ENCODE data around the gene TAOK2.
"Not testable (repeated sequence)": the region's sequence is repeated elsewhere in the genome, so short reads cannot be mapped to it uniquely, and the experiment has no call there.

The TAOK2 gene

GRCh38 chr16:29959821-29960220 lies 13.8 kb upstream of the TAOK2 start:
- not testable (repeated sequence) for H3K4me3 Mint-ChIP-seq, H3K27me3 Mint-ChIP-seq, H3K9me3 Mint-ChIP-seq, DNase-seq, ATAC-seq, H3K27ac Mint-ChIP-seq
- peaks cover 20% of the 10 kb centered on the region for H3K4me1 Mint-ChIP-seq

GRCh38 chr16:29961127-29961478 lies 12.6 kb upstream of the TAOK2 start:
- Mint-ChIP-seq H3K27ac (peak overlapping the region in 1 of 2 donors; percentile 63), H3K4me1 (peaks cover 20% of the 10 kb centered on the region), H3K27me3 (no peaks in the 10 kb centered on the region), H3K9me3 (no peaks in the 10 kb centered on the region), H3K4me3 (peak overlapping the region; percentile 87 to 90)
- DNase-seq: no peak
- no peak for ATAC-seq

- ATAC-seq (peak; percentile 97), DNase-seq (peak; percentile 93 to 97)
- H3K9me3 Mint-ChIP-seq: no peaks in the 10 kb centered on the region
- H3K4me1 Mint-ChIP-seq: peaks cover 20% of the 10 kb centered on the region
- H3K27ac Mint-ChIP-seq: peak within 1 kb of the TSS; percentile 82 to 90
- H3K27me3 Mint-ChIP-seq: no peaks in the 10 kb centered on the region
- peak within 1 kb of the TSS; percentile 87 to 90 for H3K4me3 Mint-ChIP-seq
Observed at GRCh38 chr16:29961479-29962343, 12.0 kb upstream of the TAOK2 start, which contains the start of gene TMEM219. Gene TMEM219 (plus strand): TSS chr16:29962079. CDS start chr16:29963144, 1,065 bp downstream.

GRCh38 chr16:29962344-29962994 lies 11.2 kb upstream of the TAOK2 start:
- no peak for DNase-seq
- no peak for ATAC-seq
- Mint-ChIP-seq H3K4me1 (peaks cover 20% of the 10 kb centered on the region), H3K9me3 (no peaks in the 10 kb centered on the region), H3K27ac (peak overlapping the region; percentile 82 to 85), H3K4me3 (peak overlapping the region; percentile 87 to 90), H3K27me3 (no peaks in the 10 kb centered on the region)

GRCh38 chr16:29963021-29963743 lies 10.5 kb upstream of the TAOK2 start:
- Mint-ChIP-seq H3K4me3 (peak overlapping the region; percentile 87 to 90), H3K4me1 (peaks cover 20% of the 10 kb centered on the region), H3K9me3 (no peaks in the 10 kb centered on the region), H3K27ac (peak overlapping the region in 1 of 2 donors; percentile 90), H3K27me3 (no peaks in the 10 kb centered on the region)
- no peak for DNase-seq
- ATAC-seq: no peak

GRCh38 chr16:29968205-29968604 lies 5.5 kb upstream of the TAOK2 start:
- no peak for DNase-seq
- Mint-ChIP-seq H3K4me1 (peaks cover 14% of the 10 kb centered on the region), H3K27ac (no peak overlapping the region), H3K9me3 (peaks cover 6% of the 10 kb centered on the region in 2 donors), H3K27me3 (no peaks in the 10 kb centered on the region), H3K4me3 (no peak overlapping the region)
- ATAC-seq: no peak

- no peaks in the 10 kb centered on the region for H3K27me3 Mint-ChIP-seq
- H3K4me3 Mint-ChIP-seq: no peak overlapping the region
- H3K9me3 Mint-ChIP-seq: peaks cover 8 to 9% of the 10 kb centered on the region in 2 donors
- ATAC-seq (no peak), DNase-seq (no peak)
- peaks cover 33% of the 10 kb centered on the region for H3K4me1 Mint-ChIP-seq
- H3K27ac Mint-ChIP-seq: no peak overlapping the region
Observed at GRCh38 chr16:29971304-29971703, 2.4 kb upstream of the TAOK2 start.

GRCh38 chr16:29972500-29972899 lies 1.2 kb upstream of the TAOK2 start:
- no peak overlapping the region for H3K4me3 Mint-ChIP-seq
- peaks cover 8 to 9% of the 10 kb centered on the region in 2 donors for H3K9me3 Mint-ChIP-seq
- peaks cover 45% of the 10 kb centered on the region for H3K4me1 Mint-ChIP-seq
- no peaks in the 10 kb centered on the region for H3K27me3 Mint-ChIP-seq
- no peak overlapping the region for H3K27ac Mint-ChIP-seq
- DNase-seq: no peak
- ATAC-seq: no peak

- DNase-seq (peak in 1 of 2 donors; percentile 16), ATAC-seq (no peak)
- H3K4me3 Mint-ChIP-seq: peak overlapping the region in 1 of 2 donors; percentile 95
- H3K9me3 Mint-ChIP-seq: peaks cover 8 to 9% of the 10 kb centered on the region in 2 donors
- H3K27ac Mint-ChIP-seq: peak overlapping the region in 1 of 2 donors; percentile 7
- peaks cover 48% of the 10 kb centered on the region for H3K4me1 Mint-ChIP-seq
- H3K27me3 Mint-ChIP-seq: no peaks in the 10 kb centered on the region
Observed at GRCh38 chr16:29972992-29973383, 680 bp upstream of the TAOK2 start.

- peaks cover 8 to 9% of the 10 kb centered on the region in 2 donors for H3K9me3 Mint-ChIP-seq
- ATAC-seq (peak; percentile 16), DNase-seq (peak; percentile 23 to 30)
- H3K27me3 Mint-ChIP-seq: no peaks in the 10 kb centered on the region
- peak overlapping the region; percentile 95 to 99 for H3K4me3 Mint-ChIP-seq
- peak overlapping the region; percentile 97 to 98 for H3K27ac Mint-ChIP-seq
- H3K4me1 Mint-ChIP-seq: peaks cover 43% of the 10 kb centered on the region
Observed at GRCh38 chr16:29974291-29975133, 844 bp downstream of the TAOK2 start.

- ATAC-seq (no peak), DNase-seq (no peak)
- Mint-ChIP-seq H3K4me1 (peaks cover 43% of the 10 kb centered on the region), H3K27me3 (no peaks in the 10 kb centered on the region), H3K9me3 (peaks cover 8 to 9% of the 10 kb centered on the region in 2 donors), H3K4me3 (peak overlapping the region; percentile 95 to 99), H3K27ac (peak overlapping the region; percentile 23 to 93)
Observed at GRCh38 chr16:29975134-29975538, 1.5 kb downstream of the TAOK2 start.

- ATAC-seq: no peak
- Mint-ChIP-seq H3K9me3 (peaks cover 8 to 9% of the 10 kb centered on the region in 2 donors), H3K4me3 (peak overlapping the region; percentile 95 to 99), H3K4me1 (peaks cover 43% of the 10 kb centered on the region), H3K27ac (peak overlapping the region; percentile 23 to 52), H3K27me3 (no peaks in the 10 kb centered on the region)
- no peak for DNase-seq
Observed at GRCh38 chr16:29975811-29976511, 2.3 kb downstream of the TAOK2 start.

GRCh38 chr16:29977063-29977825 lies 3.6 kb downstream of the TAOK2 start:
- Mint-ChIP-seq H3K27ac (peak overlapping the region in 1 of 2 donors; percentile 36), H3K9me3 (peaks cover 8 to 9% of the 10 kb centered on the region in 2 donors), H3K27me3 (no peaks in the 10 kb centered on the region), H3K4me3 (no peak overlapping the region), H3K4me1 (peaks cover 43% of the 10 kb centered on the region)
- DNase-seq: no peak
- ATAC-seq: no peak

GRCh38 chr16:29978081-29978480 lies 4.4 kb downstream of the TAOK2 start:
- Mint-ChIP-seq H3K4me1 (peaks cover 39% of the 10 kb centered on the region), H3K27ac (no peak overlapping the region), H3K4me3 (no peak overlapping the region), H3K9me3 (peaks cover 4 to 5% of the 10 kb centered on the region in 2 donors), H3K27me3 (no peaks in the 10 kb centered on the region)
- DNase-seq (no peak), ATAC-seq (no peak)
